Subcutaneous adipose tissue (tissue), 4 donors: ENCODE results near the gene HEATR5A. TPM values are rescaled to one million over a fixed set of nuclear protein-coding genes. Genes with fewer than 3 reads are reported as not detected.

Experiments
- CTCF ChIP-seq: fragments of 450-650 bp; IDR thresholded peaks from one replicate; pipeline ENCODE4 v1.5.1; 2016; ENCODE audit warnings: low read depth, mild to moderate bottlenecking, control low read depth, antibody characterized with exemption, moderate library complexity
- total RNA-seq, 4 donors: library from RNA; depleted of rRNA; stranded (reverse); fragments of >200 nt; gene quantifications; one replicate each; pipeline ENCODE4 v1.1.0, GENCODE V29; 2016

Gene HEATR5A
- total RNA-seq, 4 donors from 2014 or later: 27.3 to 40.6 (median 36.3) TPM

GRCh38 chr14:31449971-31450610, 29.7 kb upstream of the HEATR5A start:
- no peak for TF ChIP-seq CTCF

GRCh38 chr14:31449136-31449535, 28.8 kb upstream of the HEATR5A start:
- no peak for TF ChIP-seq CTCF

- no peak for TF ChIP-seq CTCF
Measured at GRCh38 chr14:31445703-31446102, 25.4 kb upstream of the HEATR5A start.

GRCh38 chr14:31442284-31442683, 21.9 kb upstream of the HEATR5A start:
- TF ChIP-seq CTCF: no peak

GRCh38 chr14:31441273-31442111, 21.1 kb upstream of the HEATR5A start:
- TF ChIP-seq CTCF: no peak

- TF ChIP-seq CTCF: no peak
Measured at GRCh38 chr14:31440280-31440679, 19.9 kb upstream of the HEATR5A start.

GRCh38 chr14:31439561-31439960, 19.2 kb upstream of the HEATR5A start:
- no peak for TF ChIP-seq CTCF
